HL-60 (cell line): Measurements from ENCODE around the gene GRIK2.

ENCODE experiments used
- DNase-seq, 2 experiments: peaks; one replicate each; pipeline ENCODE4 v3.0.0-alpha.2; 2010 to 2020; ENCODE audit warnings: low read depth in 1 of 2, low spot score in 1 of 2
- H3K27ac ChIP-seq: fragments of 250-450 bp; sonication (Bioruptor Pico); replicated peaks from 2 replicates; pipeline ENCODE4 v1.5.1; 2020; ENCODE audit warnings: mild to moderate bottlenecking, moderate library complexity
- H3K27me3 ChIP-seq: fragments of 250-450 bp; sonication (Bioruptor Pico); 2 replicates; pipeline ENCODE4 v1.5.1; 2021; ENCODE audit warnings: mild to moderate bottlenecking, moderate library complexity; ENCODE audit not compliant: insufficient read depth, poor library complexity, severe bottlenecking
- H3K4me3 ChIP-seq: replicated peaks from 2 replicates; pipeline ENCODE4 v1.5.1; 2011; ENCODE audit warnings: mild to moderate bottlenecking, control low read depth, low read length; ENCODE audit not compliant: insufficient read depth
- CTCF ChIP-seq: IDR thresholded peaks from one replicate; pipeline ENCODE4 v1.5.1; 2011; ENCODE audit warnings: low read length, control low read depth, inconsistent platforms; ENCODE audit not compliant: insufficient read depth
- GABPA ChIP-seq: IDR thresholded peaks from 2 replicates; pipeline ENCODE4 v1.6.1; 2012; ENCODE audit warnings: low read depth
- POLR2AphosphoS5 ChIP-seq: IDR thresholded peaks from 2 replicates; pipeline ENCODE4 v1.6.1; 2012; ENCODE audit warnings: low read depth
- SPI1 ChIP-seq: IDR thresholded peaks from 2 replicates; pipeline ENCODE4 v1.6.1; 2012; ENCODE audit warnings: low read depth, mild to moderate bottlenecking, borderline replicate concordance
- TF ChIP-seq, protein P1 (sequence below): IDR thresholded peaks from 2 replicates; pipeline ENCODE4 v1.6.1; 2012; ENCODE audit warnings: low read depth; ENCODE audit not compliant: insufficient replicate concordance

The GRIK2 gene

GRCh38 chr6:101912311-101912710, 518.8 kb downstream of the GRIK2 start:
- no peak for DNase-seq
- TF ChIP-seq GABPA = no peak
- H3K27ac ChIP-seq = no peak overlapping the region

DNA sequence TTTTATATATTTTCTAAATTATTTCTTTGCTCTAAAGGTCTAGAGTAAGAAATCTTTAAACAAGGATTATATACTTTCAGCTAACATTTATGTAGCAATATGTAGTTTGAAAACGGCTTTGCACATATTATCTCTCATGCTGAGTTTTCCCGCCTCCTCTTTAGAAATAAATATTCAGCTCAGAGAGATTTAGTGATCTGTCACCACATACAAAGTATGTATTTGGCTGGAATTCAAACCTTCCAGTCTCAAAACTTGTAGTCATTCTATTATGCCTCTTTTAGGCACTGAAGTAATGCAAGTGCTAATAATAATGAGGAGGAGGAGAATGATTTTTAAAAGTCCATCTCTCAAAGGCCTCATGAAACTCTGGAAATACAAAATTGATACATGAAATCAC, 525.0 kb downstream of the GRIK2 start:
- Histone ChIP-seq H3K27ac (no peak overlapping the region), H3K27me3 (no peaks in the 10 kb centered on the region), H3K4me3 (no peak overlapping the region)
- TF ChIP-seq GABPA = no peak
- no peak for TF ChIP-seq CTCF
- no peak for TF ChIP-seq SPI1
- TF ChIP-seq, protein P1, sequence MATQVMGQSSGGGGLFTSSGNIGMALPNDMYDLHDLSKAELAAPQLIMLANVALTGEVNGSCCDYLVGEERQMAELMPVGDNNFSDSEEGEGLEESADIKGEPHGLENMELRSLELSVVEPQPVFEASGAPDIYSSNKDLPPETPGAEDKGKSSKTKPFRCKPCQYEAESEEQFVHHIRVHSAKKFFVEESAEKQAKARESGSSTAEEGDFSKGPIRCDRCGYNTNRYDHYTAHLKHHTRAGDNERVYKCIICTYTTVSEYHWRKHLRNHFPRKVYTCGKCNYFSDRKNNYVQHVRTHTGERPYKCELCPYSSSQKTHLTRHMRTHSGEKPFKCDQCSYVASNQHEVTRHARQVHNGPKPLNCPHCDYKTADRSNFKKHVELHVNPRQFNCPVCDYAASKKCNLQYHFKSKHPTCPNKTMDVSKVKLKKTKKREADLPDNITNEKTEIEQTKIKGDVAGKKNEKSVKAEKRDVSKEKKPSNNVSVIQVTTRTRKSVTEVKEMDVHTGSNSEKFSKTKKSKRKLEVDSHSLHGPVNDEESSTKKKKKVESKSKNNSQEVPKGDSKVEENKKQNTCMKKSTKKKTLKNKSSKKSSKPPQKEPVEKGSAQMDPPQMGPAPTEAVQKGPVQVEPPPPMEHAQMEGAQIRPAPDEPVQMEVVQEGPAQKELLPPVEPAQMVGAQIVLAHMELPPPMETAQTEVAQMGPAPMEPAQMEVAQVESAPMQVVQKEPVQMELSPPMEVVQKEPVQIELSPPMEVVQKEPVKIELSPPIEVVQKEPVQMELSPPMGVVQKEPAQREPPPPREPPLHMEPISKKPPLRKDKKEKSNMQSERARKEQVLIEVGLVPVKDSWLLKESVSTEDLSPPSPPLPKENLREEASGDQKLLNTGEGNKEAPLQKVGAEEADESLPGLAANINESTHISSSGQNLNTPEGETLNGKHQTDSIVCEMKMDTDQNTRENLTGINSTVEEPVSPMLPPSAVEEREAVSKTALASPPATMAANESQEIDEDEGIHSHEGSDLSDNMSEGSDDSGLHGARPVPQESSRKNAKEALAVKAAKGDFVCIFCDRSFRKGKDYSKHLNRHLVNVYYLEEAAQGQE = no peak
- TF ChIP-seq POLR2AphosphoS5 = no peak
- no peak for DNase-seq

More at GRCh38 chr6:101912311-101912710, 518.8 kb downstream of the GRIK2 start:
- H3K27me3 ChIP-seq = no peaks in the 10 kb centered on the region
- no peak overlapping the region for H3K4me3 ChIP-seq

DNA sequence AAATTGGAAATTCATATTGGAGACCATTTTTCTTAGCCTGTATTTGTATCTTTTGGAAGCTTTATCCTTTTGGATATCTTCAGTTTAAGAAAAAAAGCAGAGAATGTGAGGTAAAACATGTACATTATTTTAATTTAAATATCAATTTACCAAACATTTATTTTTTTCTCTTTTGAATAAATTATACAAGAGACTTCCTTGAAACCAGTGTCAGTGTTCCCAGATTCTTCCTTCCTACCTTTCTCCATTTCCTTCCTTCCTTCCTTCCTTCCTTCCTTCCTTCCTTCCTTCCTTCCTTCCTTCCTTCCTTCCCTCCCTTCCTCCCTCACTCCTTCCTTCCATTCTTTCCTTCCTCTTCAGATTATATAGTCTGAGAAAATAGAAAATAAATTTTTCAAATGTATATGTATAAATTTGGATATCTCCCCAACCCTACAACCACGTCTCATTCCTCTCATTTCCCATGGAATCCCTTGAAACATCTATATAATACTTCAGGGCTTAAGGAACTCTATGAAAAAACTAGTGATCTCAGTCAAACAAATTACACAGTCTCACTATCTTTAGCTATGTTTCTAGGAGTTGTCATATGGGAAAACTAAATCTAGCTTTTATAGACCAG, 528.4 kb downstream of the GRIK2 start:
- no peak overlapping the region for H3K27ac ChIP-seq
- H3K27me3 ChIP-seq = no peaks in the 10 kb centered on the region
- DNase-seq = no peak
- TF ChIP-seq CTCF (no peak), POLR2AphosphoS5 (no peak), GABPA (no peak), SPI1 (no peak)
- TF ChIP-seq, protein P1 = no peak
- no peak overlapping the region for H3K4me3 ChIP-seq

DNA sequence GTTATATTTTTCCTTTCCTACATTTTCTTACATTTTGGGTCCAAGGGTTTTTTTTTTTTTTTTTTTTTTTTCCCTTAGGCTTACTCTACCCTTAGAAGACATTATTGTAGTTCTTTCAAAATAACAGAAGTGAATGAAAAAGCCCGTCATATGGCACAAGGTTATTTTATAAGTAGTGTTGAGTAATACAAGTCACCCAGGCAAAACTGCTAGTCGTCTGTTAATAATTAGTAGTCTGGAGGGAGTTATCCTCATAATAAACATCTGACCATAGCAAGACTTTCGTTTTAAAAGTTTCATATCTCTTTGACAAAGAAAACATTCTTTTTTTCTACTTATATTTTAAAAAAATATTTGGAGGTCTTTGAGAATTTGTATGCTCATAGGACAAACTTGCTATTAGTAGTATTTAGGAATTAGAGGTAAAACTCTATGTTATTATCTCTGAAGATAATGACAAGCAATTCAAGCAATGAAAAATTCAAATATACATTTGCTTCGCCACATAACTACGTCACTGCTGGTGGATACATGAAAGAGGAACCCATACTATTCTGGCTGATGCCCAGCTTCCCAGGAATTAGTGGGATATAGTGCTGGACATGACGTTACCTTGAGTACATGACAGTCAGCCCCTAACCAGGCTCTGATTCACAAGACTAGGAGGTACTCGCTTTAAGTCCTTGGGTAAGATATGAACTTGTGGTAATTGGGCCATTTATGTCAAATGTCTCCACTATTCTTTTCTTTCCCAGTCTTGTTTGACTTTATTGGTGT, 532.8 kb downstream of the GRIK2 start:
- H3K27me3 ChIP-seq = no peaks in the 10 kb centered on the region
- no peak for DNase-seq
- H3K4me3 ChIP-seq = no peak overlapping the region
- TF ChIP-seq, protein P1 = no peak
- TF ChIP-seq SPI1 (no peak), GABPA (no peak), POLR2AphosphoS5 (no peak), CTCF (no peak)
- no peak overlapping the region for H3K27ac ChIP-seq
